IPS DF 4.7 (cell line): ENCODE measurements around the gene MORN4.
"Not testable (repeated sequence)": the region's sequence is repeated elsewhere in the genome, so short reads cannot be mapped to it uniquely, and the experiment has no call there.

ENCODE experiments used
- DNase-seq: peaks from one replicate; pipeline ENCODE4 v3.0.0-alpha.2; 2013; ENCODE audit warnings: low spot score; ENCODE audit errors: extremely low read depth

MORN4 gene

DNA sequence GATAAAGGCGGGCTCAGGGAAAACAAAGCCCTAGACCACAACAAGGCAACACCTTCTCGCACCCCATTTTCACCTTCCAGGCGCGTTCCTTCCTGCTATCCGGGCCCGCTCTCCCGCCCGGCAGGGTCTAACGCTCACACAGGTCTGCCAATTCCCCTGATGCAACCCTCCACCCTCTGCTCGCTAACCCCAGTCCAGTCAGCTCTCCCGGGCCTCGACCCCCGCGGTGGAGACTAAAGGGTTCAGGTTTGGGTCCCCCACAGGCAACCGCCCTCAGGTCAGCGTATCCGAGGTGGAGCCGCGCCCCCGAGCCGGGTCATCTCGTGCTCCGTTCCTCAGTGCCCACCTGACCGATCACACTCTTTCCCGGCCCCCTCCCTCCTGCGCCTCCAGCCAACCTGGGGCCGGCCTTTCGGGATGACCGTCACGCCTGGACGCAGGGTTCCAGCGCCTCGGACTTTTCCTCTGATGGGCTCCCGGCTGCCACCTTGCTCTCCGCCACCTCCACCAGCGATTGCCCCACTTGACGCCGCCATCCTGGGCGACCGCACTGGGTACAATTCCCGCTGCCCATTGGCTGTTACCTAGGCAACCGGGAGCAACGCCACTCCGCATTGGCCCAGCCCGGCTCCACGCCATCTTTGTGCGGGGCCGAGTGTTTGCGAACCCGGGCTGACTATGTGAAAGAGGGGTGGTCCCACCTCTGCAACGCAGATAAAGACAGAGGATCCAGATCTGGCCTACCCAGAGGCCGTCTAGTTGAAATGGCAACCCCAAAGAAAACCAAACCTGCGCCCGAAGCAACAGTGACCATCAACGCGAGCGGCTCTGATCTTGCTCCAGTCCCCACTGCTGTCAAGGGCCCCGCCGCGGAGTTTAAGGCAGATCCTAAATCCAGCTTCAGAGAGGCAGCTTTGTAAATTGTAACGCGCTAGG, at the start of gene MORN4:
MORN4 (minus strand) TSS at position 552 of the 936 bp plus-strand sequence. CDS start 13,847 bp downstream, outside the sequence.
- DNase-seq = peak; percentile 86

DNA sequence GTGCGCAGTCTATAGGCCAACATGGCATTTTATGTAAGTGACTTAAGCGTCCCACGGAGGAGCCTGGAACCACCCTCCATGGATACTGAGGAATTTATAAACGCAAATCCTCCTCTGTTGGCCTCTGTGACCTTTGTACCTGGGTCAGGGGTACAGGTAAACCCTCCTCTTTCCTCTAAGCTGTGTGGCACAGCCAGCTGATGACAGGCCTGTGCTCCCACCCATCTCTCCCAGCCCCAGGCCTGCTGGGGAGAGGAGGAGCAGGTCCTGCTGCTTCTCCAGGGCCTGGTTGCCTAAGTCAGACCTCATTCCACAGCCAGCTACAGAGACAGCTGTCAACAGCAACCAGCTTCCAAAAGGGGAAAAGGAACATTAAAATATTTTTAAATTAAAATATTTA, 48.7 kb upstream of the MORN4 start:
- DNase-seq = no peak

DNA sequence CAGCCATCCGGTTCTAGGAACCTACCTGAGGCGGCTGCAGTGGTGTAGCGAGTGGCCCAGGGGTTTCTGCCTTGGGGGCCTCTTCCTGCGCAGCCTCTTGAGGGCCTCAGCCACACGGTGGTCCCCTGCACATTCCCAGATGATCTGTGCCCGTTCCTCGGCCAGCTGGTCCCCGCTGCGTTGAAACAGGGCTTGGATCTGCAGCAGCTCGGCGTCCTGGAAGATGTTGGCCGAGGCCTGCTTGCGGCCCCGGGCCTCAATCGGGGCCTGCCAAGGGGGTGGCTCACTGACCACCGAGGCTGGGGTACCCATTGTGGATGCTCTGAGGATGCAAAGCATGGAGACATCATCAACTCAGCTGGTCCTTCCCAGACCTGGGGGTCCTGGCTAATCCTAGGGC, 46.3 kb upstream of the MORN4 start:
- DNase-seq = no peak

DNA sequence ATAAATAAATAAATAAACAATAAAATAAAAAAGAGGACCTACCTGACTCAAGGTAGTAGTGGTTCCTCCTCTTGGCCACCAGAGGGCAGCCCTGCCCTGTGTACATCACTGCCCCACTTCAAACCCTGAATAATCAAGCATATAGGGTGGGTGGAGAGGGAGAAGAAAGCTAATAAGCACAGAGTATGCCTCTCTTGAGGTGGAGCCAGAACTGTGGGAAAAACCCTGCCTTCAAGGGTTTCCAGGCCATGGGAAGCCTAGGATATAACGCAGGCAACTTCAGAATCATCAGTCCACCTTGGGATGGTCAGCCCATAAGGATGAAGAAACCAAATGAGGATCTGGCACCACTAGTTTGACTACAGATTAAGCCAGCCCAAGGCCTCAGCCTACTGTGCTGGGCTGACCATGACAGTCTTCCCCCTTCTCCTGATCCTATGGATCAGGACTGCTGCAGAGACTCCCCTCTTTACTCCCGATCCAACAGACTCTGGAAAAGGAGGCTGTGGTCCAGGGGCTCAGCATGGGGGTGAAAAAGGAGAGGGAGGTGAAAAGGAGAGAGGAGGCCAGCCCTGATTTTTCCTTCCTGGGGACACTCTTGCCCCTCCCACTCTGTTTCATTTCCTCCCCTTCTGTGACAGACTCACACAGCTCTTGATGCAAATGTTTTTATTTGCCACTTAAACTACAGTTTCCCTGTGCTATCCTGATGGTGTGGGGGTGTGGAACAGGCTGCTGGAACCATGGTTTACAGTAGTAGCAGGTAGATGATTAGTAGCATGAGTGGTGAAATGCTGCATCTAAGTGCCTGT, 43.7 kb upstream of the MORN4 start:
- no peak for DNase-seq

DNA sequence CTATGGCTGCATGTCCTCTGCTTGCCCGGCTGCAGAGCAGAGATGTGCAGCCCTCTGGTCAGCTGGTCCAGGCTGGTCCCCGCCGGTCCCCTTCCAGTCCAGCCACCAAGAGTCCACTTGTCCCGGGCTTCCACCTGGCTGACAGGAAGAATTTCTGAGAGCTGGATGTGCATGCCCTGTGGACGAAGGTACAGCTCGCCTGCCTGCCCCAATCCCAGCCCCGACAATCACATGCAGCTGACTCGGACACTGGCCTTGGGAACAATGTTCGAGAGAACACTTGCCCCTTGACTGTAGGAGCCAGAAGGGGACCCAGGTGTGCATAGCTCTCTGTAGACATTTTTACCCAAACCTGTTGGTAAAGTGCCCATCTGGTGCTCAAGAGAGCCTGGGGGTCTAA, 41.9 kb upstream of the MORN4 start:
- DNase-seq = no peak

DNA sequence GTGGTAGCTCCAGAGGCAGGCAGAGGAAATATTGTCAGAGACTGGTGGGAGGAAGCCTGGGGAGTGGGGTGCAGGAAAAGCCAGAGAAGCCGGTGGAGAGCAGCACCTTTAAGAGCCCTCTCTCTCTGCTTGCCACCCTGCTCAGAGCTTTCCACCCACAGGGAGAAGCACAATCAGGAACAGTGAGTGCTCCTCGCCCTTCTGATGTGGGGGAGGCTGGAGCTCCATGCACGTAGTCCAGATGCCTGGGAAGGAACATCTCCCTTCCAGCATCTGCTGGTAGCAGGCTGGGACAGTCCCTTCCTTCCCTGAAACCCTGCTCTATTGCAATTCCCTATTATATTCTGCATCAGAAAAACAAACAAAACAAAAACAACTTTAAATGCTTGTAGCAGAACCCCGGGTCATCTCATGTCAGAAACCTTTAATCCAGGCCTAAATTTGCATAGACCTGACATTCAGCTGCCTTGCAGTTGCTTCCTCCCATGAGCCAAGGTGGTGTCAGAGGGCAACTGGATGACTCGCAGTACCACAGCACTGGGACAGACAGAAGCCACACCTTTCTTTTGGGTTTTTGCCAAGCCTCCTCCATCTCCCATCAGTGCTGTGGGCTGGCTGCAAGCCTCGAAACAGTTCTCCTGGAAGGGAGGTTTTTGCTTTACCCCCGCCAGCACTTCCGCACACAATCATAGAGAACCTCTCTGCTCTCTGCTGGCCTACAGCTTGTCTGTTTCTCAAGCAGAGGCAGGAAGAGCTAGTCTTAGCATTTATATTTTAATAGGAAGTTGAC, 40.6 kb upstream of the MORN4 start:
- DNase-seq = no peak

DNA sequence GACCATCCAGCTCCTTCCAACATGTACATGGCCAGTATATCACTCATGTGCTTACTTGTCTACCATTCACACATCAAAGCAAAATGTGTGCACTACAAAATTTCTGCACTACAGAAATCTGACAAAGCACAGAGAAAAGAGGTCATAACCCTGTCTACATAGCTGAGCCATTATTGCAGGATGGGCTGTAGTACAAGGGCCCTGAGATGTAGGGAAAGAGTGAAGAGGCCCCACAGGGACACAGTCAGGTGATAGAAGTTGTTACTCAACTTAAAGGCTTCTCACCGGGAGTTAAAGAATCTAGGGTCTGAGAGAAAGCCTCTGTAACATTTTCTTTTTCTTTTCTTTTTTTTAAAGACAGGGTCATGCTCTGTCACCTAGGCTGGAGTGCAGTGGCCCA, 36.3 kb upstream of the MORN4 start:
- no peak for DNase-seq

DNA sequence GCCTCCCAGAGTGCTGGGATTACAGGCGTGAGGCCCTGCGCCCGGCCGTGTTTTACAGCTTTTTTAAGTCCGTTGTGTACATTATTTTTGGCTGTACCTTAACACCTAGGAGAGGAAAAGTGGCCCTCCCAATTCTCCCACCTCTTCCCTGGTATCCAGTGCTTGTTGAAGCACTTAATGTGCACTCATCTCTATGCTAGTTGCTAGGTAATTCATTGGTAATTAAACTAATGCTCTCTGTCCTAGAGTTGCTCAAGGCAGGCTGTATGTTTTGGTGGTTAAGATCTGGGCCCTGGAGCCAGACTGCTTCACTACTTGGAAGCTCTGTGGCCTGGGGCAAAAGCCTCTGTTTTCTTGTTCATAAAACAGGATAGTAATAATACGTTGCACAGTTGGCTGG, 34.2 kb upstream of the MORN4 start:
- no peak for DNase-seq

DNA sequence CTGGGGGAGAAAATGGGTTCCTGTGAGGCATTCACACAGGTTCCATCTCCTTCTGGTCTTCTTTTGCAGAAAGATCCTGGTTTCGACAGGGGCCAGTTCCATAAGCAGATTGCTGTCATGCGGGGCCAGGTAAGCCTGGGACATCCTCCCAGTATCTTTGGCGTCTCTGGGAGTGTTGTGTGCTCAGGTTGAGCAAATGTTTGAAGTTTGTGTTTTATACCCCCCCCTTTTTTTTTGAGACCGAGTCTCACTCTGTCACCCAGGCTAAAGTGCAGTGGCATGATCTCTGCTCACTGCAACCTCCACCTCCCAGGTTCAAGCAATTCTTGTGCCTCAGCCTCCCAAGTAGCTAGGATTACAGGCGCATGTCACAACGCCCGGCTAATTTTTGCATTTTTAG, 33.7 kb upstream of the MORN4 start:
- no peak for DNase-seq

DNA sequence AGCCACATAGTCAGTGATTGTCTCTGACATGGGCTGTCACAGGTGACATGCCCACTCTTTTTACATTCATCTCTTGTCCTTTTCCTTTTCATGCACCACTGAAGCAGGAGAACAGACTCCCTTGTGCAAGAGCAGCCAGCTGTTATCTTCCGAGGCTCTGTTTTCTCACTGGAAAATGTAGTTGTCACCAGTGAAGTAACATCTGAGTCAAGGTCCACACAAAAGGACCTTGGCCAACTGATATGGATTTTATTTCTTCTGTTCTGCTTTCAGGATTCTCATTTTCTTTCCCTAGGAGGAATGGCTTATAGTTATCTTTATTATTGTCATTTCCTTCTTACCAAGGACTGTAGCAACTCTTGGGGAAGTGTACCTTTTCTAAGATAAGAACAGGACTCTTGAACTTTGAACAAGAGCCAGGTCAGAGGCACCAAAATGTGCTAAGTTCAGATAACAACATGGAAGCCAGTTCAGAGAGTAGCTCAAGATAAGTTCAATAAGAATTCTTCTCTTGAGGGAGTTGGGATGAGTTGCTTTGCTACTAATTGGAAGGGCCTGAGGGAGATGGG, 31.1 kb upstream of the MORN4 start:
- no peak for DNase-seq

DNA sequence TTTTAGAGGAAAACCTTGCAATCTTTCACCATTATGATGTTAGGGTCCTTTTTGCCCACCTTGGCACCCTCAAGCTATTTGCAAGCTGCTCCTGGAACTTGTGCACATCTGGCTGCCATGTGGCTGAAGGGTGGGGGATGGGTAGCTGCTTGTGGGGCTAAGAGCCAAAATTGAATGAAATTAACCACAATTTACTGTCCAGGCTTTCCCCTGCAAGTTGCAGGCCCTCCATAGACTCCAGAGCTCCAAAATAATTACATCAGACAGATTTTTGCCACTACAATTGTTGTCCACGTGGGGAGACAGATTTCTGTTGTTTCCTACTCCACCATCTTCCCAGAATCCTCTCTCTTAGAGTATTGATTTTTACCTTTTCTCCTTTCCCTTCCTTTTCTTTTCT, 26.3 kb upstream of the MORN4 start:
- no peak for DNase-seq

DNA sequence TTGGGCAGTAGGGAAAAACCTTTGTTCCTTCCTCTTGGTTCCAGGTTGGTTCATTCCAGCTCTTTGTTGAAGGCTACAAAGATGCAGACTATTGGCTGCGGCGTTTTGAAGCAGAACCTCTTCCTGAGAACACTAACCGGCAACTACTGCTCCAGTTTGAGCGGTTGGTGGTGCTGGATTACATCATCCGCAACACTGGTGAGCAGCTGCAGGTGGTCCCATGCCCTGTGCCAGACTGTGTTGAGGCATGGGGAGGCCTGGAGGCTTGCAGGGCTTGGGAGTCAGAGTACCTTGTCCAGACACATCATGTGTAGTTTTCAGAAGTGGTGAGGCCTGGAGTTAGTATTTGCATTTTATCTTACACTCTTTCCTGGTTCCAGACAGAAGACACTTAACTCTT, 23.5 kb upstream of the MORN4 start:
- no peak for DNase-seq

DNA sequence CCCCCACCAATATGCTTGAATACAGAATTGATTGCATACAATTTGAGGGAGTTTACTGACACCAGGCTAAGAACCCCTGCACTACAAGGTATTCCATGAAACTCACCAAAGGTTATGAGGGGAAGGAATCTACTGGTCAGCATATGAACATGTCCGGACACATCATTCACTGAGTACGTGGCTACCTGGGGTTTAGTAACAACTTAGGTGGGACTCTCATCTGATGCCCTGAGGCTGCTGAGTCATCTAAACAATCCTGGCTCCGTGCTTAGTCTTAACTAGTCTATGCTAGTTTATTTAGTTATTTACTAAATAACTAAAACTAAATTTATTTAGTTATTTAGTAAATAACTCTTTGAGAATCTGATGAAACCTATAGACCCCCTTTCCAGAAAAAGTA, 18.5 kb upstream of the MORN4 start:
- no peak for DNase-seq

DNA sequence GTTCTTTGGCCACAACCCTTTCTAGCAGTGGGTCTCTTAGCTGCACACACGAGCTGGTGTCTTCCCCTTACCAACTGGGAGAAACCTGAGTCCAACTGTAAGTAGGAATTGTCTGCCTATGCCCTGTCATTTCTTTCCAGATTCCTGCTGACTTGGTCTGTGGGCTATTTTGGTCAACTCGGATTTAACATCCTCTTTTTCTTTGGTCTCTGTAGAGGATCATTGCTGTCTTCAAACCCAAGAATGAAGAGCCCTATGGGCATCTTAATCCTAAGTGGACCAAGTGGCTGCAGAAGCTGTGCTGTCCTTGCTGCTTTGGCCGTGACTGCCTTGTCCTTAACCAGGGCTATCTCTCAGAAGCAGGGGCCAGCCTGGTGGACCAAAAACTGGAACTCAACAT, 17.4 kb upstream of the MORN4 start:
- no peak for DNase-seq

DNA sequence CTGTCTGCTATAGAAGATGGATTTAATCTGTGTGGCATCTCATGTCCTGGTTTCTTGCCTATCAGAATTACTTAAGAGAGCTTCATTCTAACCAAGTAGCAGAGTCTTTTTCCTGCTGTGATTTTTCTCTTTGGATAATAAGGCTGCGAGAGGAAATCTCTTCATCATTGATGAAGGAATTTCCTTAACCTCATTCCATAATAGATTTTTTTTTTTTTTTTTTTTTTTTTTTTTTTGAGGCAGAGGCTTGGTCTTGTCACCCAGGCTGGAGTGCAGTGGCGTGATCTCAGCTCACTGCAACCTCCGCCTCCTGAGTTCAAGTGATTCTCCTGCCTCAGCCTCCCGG, 16.1 kb upstream of the MORN4 start:
- not testable (repeated sequence) for DNase-seq

DNA sequence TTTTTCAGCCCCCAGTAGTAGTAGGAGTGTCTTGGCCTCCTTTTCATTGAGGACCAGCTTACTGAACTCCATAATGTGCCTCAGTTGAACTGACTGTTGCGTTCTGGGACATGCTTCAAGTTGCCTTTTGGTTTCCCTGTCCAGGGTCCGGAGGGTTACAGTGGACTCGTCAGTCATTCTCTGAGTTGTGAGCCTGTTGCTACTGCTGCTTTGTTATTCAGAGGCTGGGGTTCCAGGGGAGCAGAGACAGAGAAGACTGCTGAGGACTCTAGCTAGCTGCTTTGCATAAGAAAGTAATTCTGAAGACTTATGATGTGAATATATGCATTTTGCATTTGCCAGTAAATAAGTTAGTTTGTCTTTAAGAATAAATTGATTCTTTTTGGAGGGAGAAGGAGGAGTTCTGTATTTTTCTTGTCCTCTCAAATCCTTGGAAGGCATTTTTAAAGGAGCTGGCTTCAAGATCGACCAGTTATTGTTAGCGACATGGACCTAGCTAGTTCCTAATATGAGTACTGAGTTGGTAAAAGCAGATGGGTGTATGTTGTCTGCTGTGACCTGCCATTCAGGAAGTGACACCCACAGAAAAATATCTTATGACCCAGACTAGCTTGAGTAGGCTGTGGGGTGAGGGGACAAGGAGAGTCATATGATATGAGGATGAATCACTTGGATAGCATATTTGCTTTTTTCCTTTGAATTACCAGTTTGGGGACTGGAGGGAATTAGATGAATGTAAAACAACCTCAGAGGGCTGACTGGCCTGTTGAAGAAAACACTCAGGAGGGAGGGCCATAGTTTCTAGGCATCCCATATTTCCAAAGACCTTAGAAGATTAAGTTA, 15.5 kb upstream of the MORN4 start:
- no peak for DNase-seq

DNA sequence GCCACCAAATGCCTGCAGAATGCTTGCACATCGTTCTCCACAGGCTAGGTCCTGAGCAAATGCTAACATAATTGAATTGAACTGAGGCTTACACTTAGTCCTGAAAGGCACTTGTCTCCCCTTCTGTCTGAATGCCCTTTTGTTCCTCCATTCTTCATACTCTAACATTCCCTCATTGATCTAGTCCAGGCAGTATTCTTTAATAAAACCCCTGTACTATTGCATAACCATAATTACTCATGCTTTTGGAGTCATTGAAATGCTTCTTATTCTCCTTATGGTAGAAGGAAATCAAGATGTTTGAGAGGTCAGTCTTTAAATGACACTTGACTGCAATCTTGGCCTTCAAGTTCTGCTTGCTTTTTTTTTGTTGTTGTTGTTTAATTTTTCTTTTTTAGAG, 14.3 kb upstream of the MORN4 start:
- DNase-seq = no peak

DNA sequence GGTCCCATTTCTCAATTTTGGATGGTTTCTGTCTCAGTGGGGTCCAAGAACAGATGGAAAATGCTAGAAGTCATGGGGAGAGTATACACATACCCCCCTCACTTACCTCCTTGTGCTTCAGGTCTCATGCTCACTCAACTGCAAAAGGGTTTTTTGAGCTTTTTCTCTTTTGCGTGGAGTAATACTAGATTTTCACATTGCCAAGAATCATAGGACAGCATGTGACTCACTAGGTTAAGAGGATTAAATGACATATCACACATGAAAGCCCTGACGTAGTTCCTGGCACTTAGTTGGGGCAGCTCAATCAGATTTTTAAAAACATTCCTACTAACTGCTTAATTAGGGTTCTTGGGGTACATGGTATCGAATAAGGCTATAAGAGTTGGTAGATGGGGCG, 11.6 kb upstream of the MORN4 start:
- DNase-seq = no peak

DNA sequence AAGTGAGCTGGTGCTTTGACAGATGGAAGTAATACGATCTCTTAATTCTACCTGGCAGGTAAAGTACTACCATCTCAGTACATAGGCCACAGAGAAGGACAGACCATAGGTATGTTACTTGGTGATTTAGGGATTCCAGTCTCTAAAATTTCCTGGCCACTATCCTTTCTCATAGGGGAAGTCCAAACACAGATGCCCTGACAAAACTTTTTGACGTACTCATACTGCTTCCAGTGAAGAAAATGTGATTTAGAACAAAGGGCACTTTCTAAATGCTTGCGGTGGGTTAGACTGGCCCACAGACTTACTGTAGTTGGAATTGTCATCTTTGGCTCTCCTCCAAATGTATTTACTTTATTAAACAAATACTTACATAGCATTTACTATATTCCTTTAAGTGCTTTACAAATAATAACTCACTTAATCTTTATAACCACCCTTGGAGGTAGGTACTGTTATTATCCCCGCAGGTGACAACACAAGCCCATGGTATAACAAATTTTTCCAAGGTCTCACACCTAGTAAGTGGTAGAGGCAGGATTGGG, 10.2 kb upstream of the MORN4 start:
- DNase-seq = no peak

DNA sequence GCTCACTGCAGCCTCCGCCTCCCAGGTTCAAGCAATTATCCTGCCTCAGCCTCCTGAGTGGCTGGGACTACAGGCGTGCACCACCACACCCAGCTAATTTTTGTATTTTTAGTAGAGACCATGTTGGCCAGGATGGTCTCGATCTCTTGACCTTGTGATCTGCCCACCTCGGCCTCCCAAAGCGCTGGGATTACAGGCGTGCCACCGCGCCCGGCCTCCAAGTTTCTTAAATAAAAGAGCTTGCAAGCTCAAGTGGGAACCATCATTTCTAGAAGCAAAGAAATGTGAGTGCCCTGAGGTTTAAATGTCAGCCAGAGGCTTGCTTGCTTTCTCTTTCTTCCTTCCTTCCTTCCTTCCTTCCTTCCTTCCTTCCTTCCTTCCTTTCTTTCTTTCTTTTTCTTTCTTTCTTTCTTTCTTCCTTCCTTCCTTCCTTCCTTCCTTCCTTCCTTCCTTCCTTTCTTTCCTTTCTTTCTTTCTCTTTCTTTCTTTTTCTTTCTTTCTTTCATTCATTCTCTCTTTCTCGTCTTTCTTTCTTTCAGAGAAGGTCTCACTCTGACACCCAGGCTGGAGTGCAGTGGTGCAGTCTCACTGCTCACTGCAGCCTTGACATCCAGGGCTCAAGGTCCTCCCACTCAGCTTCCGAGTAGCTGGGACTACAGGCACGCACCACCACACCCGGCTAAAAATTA, 9.3 kb upstream of the MORN4 start:
- not testable (repeated sequence) for DNase-seq
